IMR-90 (cell line): ENCODE measurements around the gene DHRSX. TPM values are rescaled to one million over a fixed set of nuclear protein-coding genes. Genes with fewer than 3 reads are reported as not detected.

Experiments used
- ATAC-seq: fragments of 200-7000 bp; cut with Tn5 transposase; 2 replicates; pipeline ENCODE4 v1.9.1; 2020; ENCODE audit warnings: low read depth, mild to moderate bottlenecking, moderate library complexity
- BruUV-seq: library from RNA; stranded (reverse); fragments of 400-500 nt; replicated peaks from 2 replicates; lab custom pipeline; 2021; lab: Mats Ljungman, UMichigan
- CTCF ChIA-PET: fragments of 300-600 bp; formaldehyde crosslinking; extraction: SDS; loops from one replicate; lab custom pipeline; 2021; ENCODE audit warnings: antibody characterized with exemption; lab: Yijun Ruan, JAX
- POLR2A ChIA-PET: fragments of 300-600 bp; sonication (Branson Sonifier 250); formaldehyde crosslinking; loops from one replicate; lab custom pipeline; 2022; ENCODE audit warnings: antibody characterized with exemption; ENCODE audit not compliant: unreplicated experiment; lab: Charles Lee
- DNase-seq: peaks from one replicate; pipeline ENCODE4 v3.0.0; 2013
- H2AFZ ChIP-seq: replicated peaks from 2 replicates; pipeline ENCODE3; 2013; ENCODE audit warnings: low read length, mild to moderate bottlenecking; ENCODE audit not compliant: poor library complexity
- H2AK5ac ChIP-seq: 2 replicates; pipeline ENCODE4 v1.6.1; 2013; ENCODE audit warnings: low read depth, low read length, inconsistent platforms
- H2AK9ac ChIP-seq: replicated peaks from 2 replicates; pipeline ENCODE3; 2013; ENCODE audit warnings: mild to moderate bottlenecking, low read depth, low read length, moderate library complexity; ENCODE audit not compliant: poor library complexity
- H2BK120ac ChIP-seq: 2 replicates; pipeline ENCODE4 v1.6.1; 2013; ENCODE audit warnings: low read depth, low read length, inconsistent platforms
- H2BK15ac ChIP-seq: 3 replicates; pipeline ENCODE4 v1.6.1; 2013; ENCODE audit warnings: low read depth, low read length, inconsistent platforms
- H2BK20ac ChIP-seq: 2 replicates; pipeline ENCODE4 v1.6.1; 2013; ENCODE audit warnings: low read depth, mild to moderate bottlenecking, inconsistent platforms, low read length, moderate library complexity
- H2BK5ac ChIP-seq: 2 replicates; pipeline ENCODE4 v1.6.1; 2013; ENCODE audit warnings: mild to moderate bottlenecking, low read depth, low read length, inconsistent platforms; ENCODE audit not compliant: poor library complexity, severe bottlenecking
- H3K14ac ChIP-seq: replicated peaks from 2 replicates; pipeline ENCODE4 v1.6.1; 2013; ENCODE audit warnings: low read depth, low read length, inconsistent platforms
- H3K18ac ChIP-seq: 2 replicates; pipeline ENCODE4 v1.6.1; 2013; ENCODE audit warnings: low read depth, low read length, control low read depth
- H3K23ac ChIP-seq: 2 replicates; pipeline ENCODE4 v1.6.1; 2013; ENCODE audit warnings: low read depth, low read length, inconsistent platforms
- H3K27ac ChIP-seq: 2 replicates; pipeline ENCODE4 v1.5.1; 2013; ENCODE audit warnings: mild to moderate bottlenecking, control low read depth, low read length; ENCODE audit not compliant: insufficient read depth
- H3K27me3 ChIP-seq: 2 replicates; pipeline ENCODE4 v1.6.1; 2013; ENCODE audit warnings: low read length; ENCODE audit not compliant: control insufficient read depth, insufficient read depth
- H3K36me3 ChIP-seq: 2 replicates; pipeline ENCODE4 v1.6.1; 2013; ENCODE audit warnings: low read length, mixed read lengths; ENCODE audit not compliant: control insufficient read depth, insufficient read depth
- H3K4ac ChIP-seq: 2 replicates; pipeline ENCODE4 v1.6.1; 2013; ENCODE audit warnings: low read depth, low read length, inconsistent platforms
- H3K4me1 ChIP-seq: 2 replicates; pipeline ENCODE4 v1.6.1; 2013; ENCODE audit warnings: low read length, mixed read lengths; ENCODE audit not compliant: control insufficient read depth, insufficient read depth
- H3K4me2 ChIP-seq: 2 replicates; pipeline ENCODE4 v1.6.1; 2013; ENCODE audit warnings: low read depth, mild to moderate bottlenecking, control low read depth, low read length, moderate library complexity
- H3K4me3 ChIP-seq: 2 replicates; pipeline ENCODE4 v1.5.1; 2013; ENCODE audit warnings: low read depth, mild to moderate bottlenecking, control low read depth, low read length, moderate library complexity; ENCODE audit not compliant: insufficient read depth
- H3K56ac ChIP-seq: 2 replicates; pipeline ENCODE4 v1.6.1; 2013; ENCODE audit warnings: low read length, inconsistent platforms; ENCODE audit not compliant: insufficient read depth; ENCODE audit errors: extremely low read depth
- H3K79me1 ChIP-seq, 2 experiments: 2 replicates each; pipeline ENCODE4 v1.6.1; 2013; ENCODE audit warnings: low read length in 2 of 2, inconsistent platforms in 1 of 2, low read depth in 1 of 2
- H3K9ac ChIP-seq: 2 replicates; pipeline ENCODE4 v1.6.1; 2013; ENCODE audit warnings: low read depth, low read length, control low read depth
- H3K9me1 ChIP-seq: 2 replicates; pipeline ENCODE4 v1.6.1; 2013; ENCODE audit warnings: low read length, inconsistent platforms; ENCODE audit not compliant: insufficient read depth
- H3K9me3 ChIP-seq: 2 replicates; pipeline ENCODE4 v1.6.1; 2013; ENCODE audit warnings: low read length; ENCODE audit not compliant: control insufficient read depth, insufficient read depth
- H4K20me1 ChIP-seq: 2 replicates; pipeline ENCODE4 v1.6.1; 2013; ENCODE audit warnings: low read length, inconsistent platforms; ENCODE audit not compliant: insufficient read depth
- H4K5ac ChIP-seq: 2 replicates; pipeline ENCODE4 v1.6.1; 2013; ENCODE audit warnings: mild to moderate bottlenecking, low read depth, low read length, control low read depth
- H4K8ac ChIP-seq, 2 experiments: 2 replicates each; pipeline ENCODE4 v1.6.1; 2013; ENCODE audit warnings: low read depth in 2 of 2, low read length in 2 of 2, control low read depth in 1 of 2, inconsistent platforms in 1 of 2
- H4K91ac ChIP-seq: 2 replicates; pipeline ENCODE4 v1.6.1; 2013; ENCODE audit warnings: low read depth, low read length, inconsistent platforms; ENCODE audit not compliant: insufficient read depth
- BHLHE40 ChIP-seq: fragments of 150-350 bp; IDR thresholded peaks from 2 replicates; pipeline ENCODE4 v1.6.1; 2016; ENCODE audit warnings: mild to moderate bottlenecking, low read depth, low read length
- CEBPB ChIP-seq: IDR thresholded peaks from 2 replicates; pipeline ENCODE4 v1.6.1; 2012; ENCODE audit warnings: low read depth, low read length, improper control_type of control experiment
- FOS ChIP-seq: fragments of 150-350 bp; IDR thresholded peaks from 2 replicates; pipeline ENCODE4 v1.6.1; 2016; ENCODE audit warnings: low read depth, low read length
- MAZ ChIP-seq: IDR thresholded peaks from 2 replicates; pipeline ENCODE4 v1.6.1; 2012; ENCODE audit warnings: low read depth, mild to moderate bottlenecking, low read length, improper control_type of control experiment, moderate library complexity, borderline replicate concordance
- MXI1 ChIP-seq: IDR thresholded peaks from 2 replicates; pipeline ENCODE4 v1.6.1; 2012; ENCODE audit warnings: low read depth, mild to moderate bottlenecking, low read length, moderate library complexity, borderline replicate concordance
- NFE2L2 ChIP-seq: fragments of 150-350 bp; IDR thresholded peaks from 2 replicates; pipeline ENCODE4 v1.6.1; 2016; ENCODE audit warnings: low read depth, mild to moderate bottlenecking, low read length
- RAD21 ChIP-seq: IDR thresholded peaks from 2 replicates; pipeline ENCODE4 v1.6.1; 2012; ENCODE audit warnings: low read length, improper control_type of control experiment
- RCOR1 ChIP-seq: IDR thresholded peaks from 2 replicates; pipeline ENCODE4 v1.6.1; 2012; ENCODE audit warnings: mild to moderate bottlenecking, low read length, improper control_type of control experiment; ENCODE audit not compliant: insufficient replicate concordance
- RFX5 ChIP-seq: IDR thresholded peaks from 2 replicates; pipeline ENCODE4 v1.8.0; 2012; ENCODE audit warnings: low read depth, mild to moderate bottlenecking, low read length, moderate library complexity
- SMC3 ChIP-seq: fragments of 150-350 bp; IDR thresholded peaks from 2 replicates; pipeline ENCODE4 v1.6.1; 2016; ENCODE audit warnings: low read depth, mild to moderate bottlenecking, antibody characterized with exemption, low read length, moderate library complexity
- WGBS, 2 experiments: methylation state at CpG; one replicate each; pipeline versions ENCODE4 v1.1.5 to v1.1.7; 2013; ENCODE audit warnings: missing lambda C conversion rate in 2 of 2; ENCODE audit not compliant: insufficient read length in 1 of 2; ENCODE audit errors: extremely low coverage in 2 of 2; 5-methylcytosine and 5-hydroxymethylcytosine counted together
- dilution Hi-C: fragments of 300-500 bp; cut with HindIII; formaldehyde crosslinking; loops from one replicate; pipeline ENCODE4 v1.14.3; 2018; ENCODE audit warnings: low sequenced_read_pairs; ENCODE audit not compliant: unreplicated experiment
- in situ Hi-C: fragments of 300-500 bp; cut with MboI; formaldehyde crosslinking; loops from 3 replicates; pipeline ENCODE4 v1.14.3; 2019; ENCODE audit warnings: low sequenced_read_pairs, inconsistent platforms, mixed read lengths
- intact Hi-C: fragments of 100-400 bp; cut with micrococcal nuclease; formaldehyde crosslinking; loops from 2 replicates; pipeline ENCODE4 v1.10.0; 2022
- polyA plus RNA-seq, 3 experiments: library from polyadenylated mRNA; depleted of rRNA; stranded (reverse); fragments of >200 nt; gene quantifications; 2 replicates each; pipeline ENCODE4 v1.2.3, GENCODE V29; 2012; ENCODE audit warnings: low replicate concordance in 1 of 3
- total RNA-seq: library from RNA; depleted of rRNA; stranded (reverse); fragments of >200 nt; gene quantifications from 2 replicates; pipeline ENCODE4 v1.2.3, GENCODE V29; 2012
- TF ChIP-seq, protein P1 (sequence below): conservative IDR thresholded peaks from 2 replicates; pipeline ENCODE4 v1.5.1; 2012; ENCODE audit warnings: mild to moderate bottlenecking, low read depth, low read length, improper control_type of control experiment
- TF ChIP-seq, protein P2 (sequence below): fragments of 150-350 bp; IDR thresholded peaks from 2 replicates; pipeline ENCODE4 v1.6.1; 2017; ENCODE audit warnings: mild to moderate bottlenecking, antibody characterized with exemption, low read length, low read depth

Gene DHRSX
- total and polyA plus RNA-seq, 2 of the 4 experiments (the other 2 are of a cell fraction): 26.2 to 38.0 TPM

DNA sequence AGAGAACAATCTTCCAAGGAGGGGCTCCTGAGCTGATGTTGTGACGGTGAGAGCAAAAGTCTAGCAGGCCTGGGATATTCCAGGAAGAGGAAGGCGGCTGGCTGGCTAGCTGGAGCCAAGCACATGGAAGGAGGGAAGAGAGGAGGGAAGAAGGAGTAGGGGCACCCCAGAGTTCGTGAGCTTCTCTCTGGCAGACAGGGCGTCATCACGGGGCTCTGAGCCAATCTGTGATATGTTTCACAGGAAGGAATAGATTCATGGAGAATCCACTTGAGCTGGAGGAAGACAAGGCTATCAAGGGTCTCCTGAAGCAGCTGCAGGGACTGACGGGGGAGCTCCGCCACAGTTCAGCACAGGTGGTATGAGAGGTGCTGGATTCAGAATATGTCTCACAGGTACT lies 73.6 kb downstream of the DHRSX start:
- BruUV-seq: no TSS peak

More for the DNA sequence above, 73.6 kb downstream of the DHRSX start:
- no peak overlapping the region for H3K4me2 ChIP-seq
- H2AFZ ChIP-seq: no peak overlapping the region
- no peak overlapping the region for H3K27ac ChIP-seq
- H3K56ac ChIP-seq: no peak overlapping the region
- no peak overlapping the region for H2BK120ac ChIP-seq
- H3K9ac ChIP-seq: no peak overlapping the region
- H3K4ac ChIP-seq: no peak overlapping the region
- H2BK5ac ChIP-seq: no peak overlapping the region
- 73% methylated on average over 2 of the region's 7 CpGs; no CpG with 5 or more reads in 1 of the 2 experiments for WGBS, 2 experiments
- intact Hi-C loops (no loop called here), in situ Hi-C loops (no loop called here), dilution Hi-C loops (no loop called here)
- POLR2A ChIA-PET: no interaction called here
- H3K9me1 ChIP-seq: no peaks in the 10 kb centered on the region
- no peak overlapping the region for H2AK9ac ChIP-seq
- ATAC-seq: no peak
- no peak overlapping the region for H4K8ac ChIP-seq
- no peaks in the 10 kb centered on the region for H3K27me3 ChIP-seq
- no peak overlapping the region for H3K23ac ChIP-seq
- no peak overlapping the region for H3K18ac ChIP-seq
- TF ChIP-seq SMC3 (no peak), BHLHE40 (no peak), FOS (no peak), MXI1 (no peak), CEBPB (no peak), MAZ (no peak), RAD21 (no peak), RCOR1 (no peak), RFX5 (no peak), NFE2L2 (no peak)
- TF ChIP-seq, protein P1, sequence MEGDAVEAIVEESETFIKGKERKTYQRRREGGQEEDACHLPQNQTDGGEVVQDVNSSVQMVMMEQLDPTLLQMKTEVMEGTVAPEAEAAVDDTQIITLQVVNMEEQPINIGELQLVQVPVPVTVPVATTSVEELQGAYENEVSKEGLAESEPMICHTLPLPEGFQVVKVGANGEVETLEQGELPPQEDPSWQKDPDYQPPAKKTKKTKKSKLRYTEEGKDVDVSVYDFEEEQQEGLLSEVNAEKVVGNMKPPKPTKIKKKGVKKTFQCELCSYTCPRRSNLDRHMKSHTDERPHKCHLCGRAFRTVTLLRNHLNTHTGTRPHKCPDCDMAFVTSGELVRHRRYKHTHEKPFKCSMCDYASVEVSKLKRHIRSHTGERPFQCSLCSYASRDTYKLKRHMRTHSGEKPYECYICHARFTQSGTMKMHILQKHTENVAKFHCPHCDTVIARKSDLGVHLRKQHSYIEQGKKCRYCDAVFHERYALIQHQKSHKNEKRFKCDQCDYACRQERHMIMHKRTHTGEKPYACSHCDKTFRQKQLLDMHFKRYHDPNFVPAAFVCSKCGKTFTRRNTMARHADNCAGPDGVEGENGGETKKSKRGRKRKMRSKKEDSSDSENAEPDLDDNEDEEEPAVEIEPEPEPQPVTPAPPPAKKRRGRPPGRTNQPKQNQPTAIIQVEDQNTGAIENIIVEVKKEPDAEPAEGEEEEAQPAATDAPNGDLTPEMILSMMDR: no peak
- TF ChIP-seq, protein P2, sequence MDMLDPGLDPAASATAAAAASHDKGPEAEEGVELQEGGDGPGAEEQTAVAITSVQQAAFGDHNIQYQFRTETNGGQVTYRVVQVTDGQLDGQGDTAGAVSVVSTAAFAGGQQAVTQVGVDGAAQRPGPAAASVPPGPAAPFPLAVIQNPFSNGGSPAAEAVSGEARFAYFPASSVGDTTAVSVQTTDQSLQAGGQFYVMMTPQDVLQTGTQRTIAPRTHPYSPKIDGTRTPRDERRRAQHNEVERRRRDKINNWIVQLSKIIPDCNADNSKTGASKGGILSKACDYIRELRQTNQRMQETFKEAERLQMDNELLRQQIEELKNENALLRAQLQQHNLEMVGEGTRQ: no peak
- no peak overlapping the region for H2AK5ac ChIP-seq
- peaks cover 6 to 8% of the 10 kb centered on the region in 2 experiments; a peak in 3 of 4 replicates for H3K79me1 ChIP-seq
- H3K9me3 ChIP-seq: no peaks in the 10 kb centered on the region
- H3K4me1 ChIP-seq: no peaks in the 10 kb centered on the region
- H4K20me1 ChIP-seq: 0 out of 2 replicates have a peak, but pooled peaks cover 4% of the 10 kb centered on the region
- H2BK20ac ChIP-seq: no peak overlapping the region
- peaks cover 11% of the 10 kb centered on the region for H3K36me3 ChIP-seq
- no peak for DNase-seq
- no peak overlapping the region for H3K14ac ChIP-seq
- no peak overlapping the region for H4K91ac ChIP-seq
- H4K5ac ChIP-seq: no peak overlapping the region
- no peak overlapping the region for H2BK15ac ChIP-seq
- CTCF ChIA-PET: no interaction called here
- H3K4me3 ChIP-seq: no peak overlapping the region
